ENCODE data around the gene MAGED4. TPM values are rescaled to one million over a fixed set of nuclear protein-coding genes. Genes with fewer than 3 reads are reported as not detected.
"Not testable (repeated sequence)": the region's sequence is repeated elsewhere in the genome, so short reads cannot be mapped to it uniquely, and the experiment has no call there.

MAGED4 gene
- total RNA-seq, 1 donor from 2014 or later: 75.6 TPM

- Mint-ChIP-seq H3K36me3 (no peaks in the 10 kb centered on the region), H3K4me1 (no peaks in the 10 kb centered on the region), H3K27me3 (ENCODE audit: low read depth) (peaks cover 4% of the 10 kb centered on the region), H3K27ac (no peak overlapping the region), H3K9me3 (peaks cover 29% of the 10 kb centered on the region), H3K4me3 (no peak overlapping the region)
- no peak for TF ChIP-seq CTCF (IDR thresholded peaks at IDR 0.05; ENCODE audit: unreplicated experiment)
- no peak for DNase-seq (ENCODE audit: low spot score in 2 of 2, unreplicated experiment in 2 of 2)
Observed at GRCh38 chrX:52166840-52167239, 17.8 kb upstream of the MAGED4 start.

GRCh38 chrX:52171055-52171454, 13.6 kb upstream of the MAGED4 start:
- H3K9me3 Mint-ChIP-seq: peaks cover 39% of the 10 kb centered on the region
- H3K4me3 Mint-ChIP-seq; H3K27me3 Mint-ChIP-seq (ENCODE audit: low read depth); H3K27ac Mint-ChIP-seq; H3K36me3 Mint-ChIP-seq; H3K4me1 Mint-ChIP-seq; DNase-seq (ENCODE audit: low spot score in 2 of 2, unreplicated experiment in 2 of 2): not testable (repeated sequence)

- not testable (repeated sequence) for H3K4me1 Mint-ChIP-seq; H3K4me3 Mint-ChIP-seq; H3K9me3 Mint-ChIP-seq; H3K27ac Mint-ChIP-seq; H3K27me3 Mint-ChIP-seq (ENCODE audit: low read depth); DNase-seq (ENCODE audit: low spot score in 2 of 2, unreplicated experiment in 2 of 2); H3K36me3 Mint-ChIP-seq
Observed at GRCh38 chrX:52185078-52185453, 378 bp downstream of the MAGED4 start.

GRCh38 chrX:52211405-52211804, 26.7 kb downstream of the MAGED4 start:
- not testable (repeated sequence) for H3K36me3 Mint-ChIP-seq; DNase-seq (ENCODE audit: low spot score in 2 of 2, unreplicated experiment in 2 of 2); H3K4me1 Mint-ChIP-seq; H3K27ac Mint-ChIP-seq; H3K27me3 Mint-ChIP-seq (ENCODE audit: low read depth); H3K4me3 Mint-ChIP-seq
- peaks cover 19% of the 10 kb centered on the region for H3K9me3 Mint-ChIP-seq

- Mint-ChIP-seq H3K4me1 (no peaks in the 10 kb centered on the region), H3K27me3 (ENCODE audit: low read depth) (peaks cover 4% of the 10 kb centered on the region), H3K27ac (no peak overlapping the region), H3K36me3 (no peaks in the 10 kb centered on the region), H3K4me3 (no peak overlapping the region), H3K9me3 (peaks cover 20% of the 10 kb centered on the region)
- DNase-seq (ENCODE audit: low spot score in 2 of 2, unreplicated experiment in 2 of 2): no peak
- TF ChIP-seq CTCF (IDR thresholded peaks at IDR 0.05; ENCODE audit: unreplicated experiment): no peak
Observed at GRCh38 chrX:52213276-52213675, 28.6 kb downstream of the MAGED4 start.

GRCh38 chrX:52216541-52216940, 31.9 kb downstream of the MAGED4 start:
- H3K9me3 Mint-ChIP-seq: peaks cover 44% of the 10 kb centered on the region
- H3K27ac Mint-ChIP-seq: no peak overlapping the region
- TF ChIP-seq CTCF (IDR thresholded peaks at IDR 0.05; ENCODE audit: unreplicated experiment): no peak
- peaks cover 4% of the 10 kb centered on the region for H3K27me3 Mint-ChIP-seq (ENCODE audit: low read depth)
- H3K36me3 Mint-ChIP-seq: no peaks in the 10 kb centered on the region
- H3K4me1 Mint-ChIP-seq: no peaks in the 10 kb centered on the region
- DNase-seq (ENCODE audit: low spot score in 2 of 2, unreplicated experiment in 2 of 2): no peak
- no peak overlapping the region for H3K4me3 Mint-ChIP-seq

GRCh38 chrX:52217494-52218160, 32.9 kb downstream of the MAGED4 start:
- H3K9me3 Mint-ChIP-seq: peaks cover 47% of the 10 kb centered on the region
- TF ChIP-seq CTCF (IDR thresholded peaks at IDR 0.05; ENCODE audit: unreplicated experiment): no peak
- no peaks in the 10 kb centered on the region for H3K4me1 Mint-ChIP-seq
- no peak overlapping the region for H3K27ac Mint-ChIP-seq
- DNase-seq (ENCODE audit: low spot score in 2 of 2, unreplicated experiment in 2 of 2): no peak
- H3K27me3 Mint-ChIP-seq (ENCODE audit: low read depth): peaks cover 4% of the 10 kb centered on the region
- H3K4me3 Mint-ChIP-seq: no peak overlapping the region
- H3K36me3 Mint-ChIP-seq: no peaks in the 10 kb centered on the region

Data from mesothelial cell of epicardium (in vitro differentiated cells).